ENCODE measurements around the gene MTMR11.
"Not testable (repeated sequence)": the region's sequence is repeated elsewhere in the genome, so short reads cannot be mapped to it uniquely, and the experiment has no call there.

Gene MTMR11

GRCh38 chr1:149936170-149936991, at the start of gene MTMR11:
MTMR11 (minus strand) TSS chr1:149936879; CDS start chr1:149936647, 232 bp downstream.
- DNase-seq, result peak in 1 of 2 donors; percentile 7

GRCh38 chr1:149979972-149980540, 43.4 kb upstream of the MTMR11 start:
- no peak for DNase-seq

GRCh38 chr1:149979245-149979971, 42.7 kb upstream of the MTMR11 start:
- no peak for DNase-seq

GRCh38 chr1:149978547-149979023, 41.9 kb upstream of the MTMR11 start:
- DNase-seq, result no peak

GRCh38 chr1:149977345-149977744, 40.7 kb upstream of the MTMR11 start:
- no peak for DNase-seq

- no peak for DNase-seq
These were observed 35.9 kb upstream of the MTMR11 start for GRCh38 chr1:149972547-149972946.

- no peak for DNase-seq
These were observed 31.0 kb upstream of the MTMR11 start for GRCh38 chr1:149967646-149968045.

- DNase-seq, result no peak
These were observed 30.4 kb upstream of the MTMR11 start for GRCh38 chr1:149967041-149967440.

- DNase-seq, result no peak
These were observed 29.7 kb upstream of the MTMR11 start for GRCh38 chr1:149966405-149966804.

- DNase-seq, result no peak
These were observed 28.8 kb upstream of the MTMR11 start for GRCh38 chr1:149965440-149965839.

- no peak for DNase-seq
These were observed 26.7 kb upstream of the MTMR11 start for GRCh38 chr1:149963358-149963757.

- DNase-seq, result no peak
These were observed 26.1 kb upstream of the MTMR11 start for GRCh38 chr1:149962736-149963135.

- peak; percentile 39 to 85 for DNase-seq
These were observed 25.5 kb upstream of the MTMR11 start for GRCh38 chr1:149962039-149962647.

- DNase-seq, result not testable (repeated sequence)
These were observed 20.9 kb upstream of the MTMR11 start for GRCh38 chr1:149957548-149957947.

GRCh38 chr1:149949911-149950310, 13.2 kb upstream of the MTMR11 start:
- no peak for DNase-seq

GRCh38 chr1:149945206-149945605, 8.5 kb upstream of the MTMR11 start:
- no peak for DNase-seq

GRCh38 chr1:149942885-149943284, 6.2 kb upstream of the MTMR11 start:
- DNase-seq, result no peak

GRCh38 chr1:149942207-149942606, 5.5 kb upstream of the MTMR11 start:
- peak in 1 of 2 donors; percentile 43 for DNase-seq

- no peak for DNase-seq
These were observed 3.7 kb upstream of the MTMR11 start for GRCh38 chr1:149940427-149940826.

GRCh38 chr1:149938668-149939003, 2.0 kb upstream of the MTMR11 start:
- not testable (repeated sequence) for DNase-seq

GRCh38 chr1:149937759-149938158, 1.1 kb upstream of the MTMR11 start:
- no peak for DNase-seq

- peak in 1 of 2 donors; percentile 14 for DNase-seq
These were observed 470 bp upstream of the MTMR11 start for GRCh38 chr1:149936992-149937705.

- DNase-seq, result no peak
These were observed 2.3 kb downstream of the MTMR11 start for GRCh38 chr1:149934356-149934755.
